HG03460 (cell line): ENCODE measurements around the gene PDZD8.

Experiments
- ATAC-seq: cut with Tn5 transposase; IDR thresholded peaks from one replicate; pipeline ENCODE4 v1.9.1; 2021; ENCODE audit not compliant: unreplicated experiment

PDZD8 gene

GRCh38 chr10:117391436-117392205 lies 16.4 kb upstream of the PDZD8 start:
- no peak for ATAC-seq

GRCh38 chr10:117390420-117390819 lies 15.2 kb upstream of the PDZD8 start:
- ATAC-seq: no peak

DNA sequence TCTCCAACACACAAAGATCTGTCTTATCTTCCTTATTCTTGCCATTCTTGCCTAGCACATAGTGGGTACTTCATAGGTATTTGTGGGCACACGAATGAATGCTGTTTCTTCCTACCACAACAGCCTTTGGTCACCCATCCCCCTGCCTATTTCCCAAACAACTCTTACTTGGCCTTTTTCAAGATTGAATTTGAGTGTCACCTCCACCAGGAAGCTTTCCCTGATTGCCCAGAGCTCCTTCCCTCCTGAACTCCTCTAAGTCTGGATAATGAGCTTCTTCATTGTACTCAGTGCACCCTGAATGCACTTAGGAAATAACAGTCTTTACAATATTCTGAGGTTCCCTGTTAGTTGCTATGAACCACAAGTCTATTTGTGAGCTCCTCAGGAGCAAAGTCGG lies 11.6 kb upstream of the PDZD8 start:
- ATAC-seq: no peak

DNA sequence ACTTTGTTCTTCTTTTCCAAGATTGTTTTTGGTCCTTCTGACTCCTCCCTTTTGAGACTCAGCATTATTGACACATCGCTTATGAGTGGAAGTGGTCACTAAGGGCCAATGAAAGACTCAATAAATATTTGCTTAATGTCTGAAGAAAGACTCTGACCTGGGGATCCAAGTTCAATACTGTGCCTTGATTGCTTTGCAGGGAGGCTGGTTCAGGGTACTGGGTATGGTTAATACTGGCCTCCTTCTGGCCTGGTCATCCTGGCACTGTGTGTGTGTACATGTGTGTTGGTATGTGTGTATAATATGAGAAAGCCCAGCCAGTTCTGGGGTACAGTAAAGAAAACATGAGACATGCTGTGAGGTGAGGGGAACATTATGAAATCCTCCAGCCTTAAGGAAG lies 7.6 kb upstream of the PDZD8 start:
- ATAC-seq: no peak

- peak; percentile 29 for ATAC-seq
These were observed 507 bp downstream of the PDZD8 start for GRCh38 chr10:117374506-117375359.

- peak; percentile 24 for ATAC-seq
These were observed 1.3 kb downstream of the PDZD8 start for GRCh38 chr10:117373823-117374505.

DNA sequence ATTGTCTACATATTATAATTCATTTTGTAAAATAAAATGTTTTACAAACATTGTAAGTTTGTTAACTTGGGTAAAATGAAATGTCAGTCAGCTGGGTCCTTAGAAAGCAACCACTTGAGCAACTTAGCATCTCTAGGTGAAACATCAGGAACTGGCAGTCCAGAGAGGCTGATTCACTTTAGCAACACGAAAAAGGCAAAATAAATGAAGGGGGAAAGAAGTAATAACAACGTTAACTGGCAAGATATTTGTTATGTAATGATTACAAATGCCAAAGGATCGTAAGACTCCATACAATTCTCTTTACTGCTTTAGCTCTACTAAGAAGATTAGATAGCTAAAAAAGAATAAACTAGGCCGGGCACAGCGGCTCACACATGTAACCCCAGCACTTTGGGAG lies 5.0 kb downstream of the PDZD8 start:
- ATAC-seq: no peak

DNA sequence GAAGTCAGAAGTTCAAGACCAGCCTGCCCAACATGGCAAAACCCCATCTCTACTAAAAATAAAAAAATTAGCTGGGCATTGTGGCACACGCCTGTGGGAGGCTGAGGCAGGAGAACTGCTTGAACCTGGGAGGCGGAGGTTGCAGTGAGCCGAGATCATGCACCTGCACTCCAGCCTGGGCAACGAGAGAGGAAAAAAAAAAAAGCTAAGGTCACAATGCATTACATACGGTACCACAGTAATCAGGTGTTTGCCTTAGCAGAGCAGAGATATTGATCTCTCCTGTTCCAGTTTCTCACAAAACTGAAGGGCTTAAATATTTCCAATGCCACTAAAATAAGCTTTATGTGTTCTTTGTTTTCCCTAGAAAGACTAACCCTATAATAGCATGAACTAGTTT lies 7.5 kb downstream of the PDZD8 start:
- no peak for ATAC-seq

DNA sequence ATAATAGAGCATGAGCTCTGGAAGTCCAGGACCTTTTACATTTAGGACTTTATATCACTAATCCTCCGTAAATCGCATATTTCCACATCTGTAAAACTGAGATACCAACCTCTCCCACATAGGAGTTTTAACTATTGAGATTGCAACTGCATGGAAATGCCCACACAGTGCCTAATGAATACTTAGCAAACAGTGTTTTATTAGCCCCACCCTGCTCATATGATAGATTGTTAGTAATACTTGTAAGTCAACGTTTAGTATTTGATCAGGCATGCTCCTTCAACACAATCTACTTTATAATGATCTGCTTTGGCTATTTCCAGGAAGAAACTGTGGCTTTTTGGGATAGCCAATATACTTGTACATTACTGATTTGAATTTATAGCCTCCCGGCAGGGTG lies 8.5 kb downstream of the PDZD8 start:
- no peak for ATAC-seq

DNA sequence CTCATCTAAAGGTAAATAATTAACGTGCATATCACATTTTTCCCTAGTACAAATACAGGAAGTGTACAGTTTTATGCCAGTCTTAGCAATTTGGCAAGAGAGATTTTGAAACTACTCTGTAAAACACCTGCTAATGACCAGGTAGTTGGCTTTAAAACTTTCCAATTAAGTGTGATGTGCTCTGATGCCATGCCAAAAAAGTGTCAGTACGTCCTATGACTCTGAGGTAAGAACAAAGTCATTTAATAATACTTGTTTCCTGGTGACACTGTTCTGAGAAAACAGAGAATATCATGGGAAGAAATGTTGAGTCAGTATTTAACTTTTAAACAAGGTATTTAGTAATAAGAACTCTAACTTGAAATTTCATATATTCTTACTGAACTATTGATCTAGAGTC lies 9.6 kb downstream of the PDZD8 start:
- peak; percentile 31 for ATAC-seq

DNA sequence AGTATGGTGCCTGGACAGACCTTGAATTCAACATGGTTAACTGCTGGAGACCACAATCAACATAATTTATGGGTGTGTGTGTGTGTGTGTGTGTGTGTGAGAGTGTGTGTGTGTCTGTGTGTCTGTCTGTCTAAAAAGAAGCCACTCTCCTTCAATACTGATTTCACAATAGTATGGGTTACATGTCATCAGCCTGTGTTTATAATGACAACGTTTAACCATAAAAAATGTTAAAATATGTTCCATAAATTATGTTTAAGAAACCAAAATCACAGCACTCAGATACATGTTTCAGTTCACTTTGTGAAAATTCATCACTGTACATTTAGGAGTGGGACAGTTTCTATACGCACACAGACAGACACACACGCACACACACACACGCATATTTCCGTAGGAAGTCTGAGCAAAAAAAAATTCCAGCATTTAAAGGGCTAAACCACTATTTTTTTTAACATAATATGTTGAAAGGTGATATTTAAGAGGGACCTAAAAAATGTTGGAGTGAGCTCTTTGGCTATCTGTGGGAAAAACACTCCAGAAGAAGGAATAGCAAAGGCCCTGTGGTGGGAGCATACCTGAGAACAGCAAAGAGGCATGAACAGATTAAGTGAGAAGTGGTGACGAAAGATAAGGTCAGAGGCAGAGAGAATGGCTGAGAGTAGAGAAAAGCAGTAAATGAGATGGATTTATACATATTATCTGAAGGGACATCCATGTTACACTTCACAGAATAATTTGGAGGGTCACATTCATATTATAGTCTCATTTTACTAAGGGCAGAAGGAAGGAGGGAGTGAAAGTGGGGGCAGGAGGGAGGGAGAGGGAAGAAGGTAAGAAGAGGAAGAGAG lies 10.9 kb downstream of the PDZD8 start:
- ATAC-seq: no peak

DNA sequence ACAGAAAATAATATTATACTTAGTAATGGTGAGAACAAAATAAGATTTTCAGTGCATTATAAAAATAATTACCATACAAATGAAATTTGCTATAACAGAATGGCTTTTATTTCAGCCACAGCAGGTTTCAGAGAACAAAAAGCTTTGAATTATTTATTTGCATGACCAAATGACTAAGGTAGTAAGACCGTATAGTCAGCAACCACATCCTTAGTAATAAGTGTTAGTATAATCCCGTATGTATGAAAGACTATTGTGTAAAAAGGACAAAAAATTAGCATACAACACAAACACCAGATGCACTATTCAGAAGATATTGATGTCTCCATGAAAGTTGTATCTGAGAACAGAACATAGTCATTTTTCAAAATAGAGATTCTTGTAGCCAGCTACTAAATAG lies 12.2 kb downstream of the PDZD8 start:
- ATAC-seq: peak; percentile 38

GRCh38 chr10:117362313-117362712 lies 12.9 kb downstream of the PDZD8 start:
- no peak for ATAC-seq

DNA sequence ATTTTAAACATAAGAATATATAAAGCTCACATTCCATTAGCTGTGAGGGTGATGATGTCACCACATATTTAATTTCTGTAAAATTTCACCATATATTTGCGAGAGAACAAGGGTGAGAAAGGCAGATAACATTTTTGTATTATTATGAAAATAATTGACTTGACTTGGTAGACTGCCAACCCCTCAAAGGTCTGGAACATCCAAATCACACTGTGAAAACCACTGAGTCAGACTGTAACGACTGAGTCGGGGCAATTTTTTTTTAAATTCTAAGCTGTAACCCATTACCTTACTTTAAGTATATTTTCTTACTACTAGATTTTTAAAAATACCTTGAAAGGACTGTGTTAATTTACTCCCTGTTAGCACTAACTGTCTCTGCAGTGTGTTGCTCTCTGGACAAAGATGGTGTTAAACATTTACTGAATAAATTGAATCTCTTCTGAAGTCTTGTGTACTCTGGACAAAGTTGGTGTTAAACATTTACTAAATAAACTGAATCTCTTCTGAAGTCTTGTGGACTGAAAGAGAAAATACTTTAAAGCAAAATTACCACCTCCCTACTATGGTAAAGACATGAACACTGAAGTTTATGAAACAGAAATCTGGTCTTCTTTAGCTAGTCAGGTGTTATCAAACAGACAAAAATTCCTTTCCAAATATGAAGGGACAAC lies 14.1 kb downstream of the PDZD8 start:
- ATAC-seq: peak; percentile 52

DNA sequence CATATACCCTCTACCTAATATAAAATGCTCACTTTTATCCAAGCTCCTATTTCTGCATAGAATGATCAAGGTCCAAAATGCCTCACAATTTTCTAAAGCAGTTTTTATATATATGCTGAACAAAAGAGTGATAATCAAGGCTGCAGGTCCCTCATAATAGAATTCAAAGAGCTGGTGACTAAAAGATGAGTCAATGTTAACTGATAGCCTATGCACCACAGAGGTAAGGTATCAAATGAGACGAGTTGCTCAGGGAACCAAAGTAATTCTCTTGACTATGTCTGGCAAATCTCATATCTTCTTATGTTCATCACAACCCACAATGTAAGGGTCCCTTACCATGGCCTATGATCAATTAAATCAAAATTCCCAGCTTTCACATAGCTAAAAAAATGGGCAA lies 15.2 kb downstream of the PDZD8 start:
- ATAC-seq: no peak

DNA sequence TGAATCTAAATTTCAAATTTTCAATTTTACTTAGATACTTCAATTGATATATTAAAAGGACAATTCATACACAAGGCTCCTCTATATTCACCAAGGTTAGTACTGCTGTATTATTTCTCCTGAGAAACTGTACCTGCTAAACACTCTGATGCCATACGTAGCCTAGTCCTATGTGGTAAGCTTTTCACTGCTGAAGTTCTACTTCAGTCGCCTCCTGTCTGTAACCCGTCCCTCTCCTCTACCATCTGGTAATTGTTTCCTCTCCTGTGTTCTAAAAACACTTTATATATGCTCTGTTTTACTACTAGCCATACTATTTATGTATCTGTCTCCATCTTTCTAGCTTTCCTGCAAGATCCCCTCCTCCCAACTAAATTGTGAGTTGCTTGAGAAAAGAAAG lies 20.2 kb downstream of the PDZD8 start:
- ATAC-seq: no peak

- no peak for ATAC-seq
These were observed 21.6 kb downstream of the PDZD8 start for GRCh38 chr10:117353684-117354083.

DNA sequence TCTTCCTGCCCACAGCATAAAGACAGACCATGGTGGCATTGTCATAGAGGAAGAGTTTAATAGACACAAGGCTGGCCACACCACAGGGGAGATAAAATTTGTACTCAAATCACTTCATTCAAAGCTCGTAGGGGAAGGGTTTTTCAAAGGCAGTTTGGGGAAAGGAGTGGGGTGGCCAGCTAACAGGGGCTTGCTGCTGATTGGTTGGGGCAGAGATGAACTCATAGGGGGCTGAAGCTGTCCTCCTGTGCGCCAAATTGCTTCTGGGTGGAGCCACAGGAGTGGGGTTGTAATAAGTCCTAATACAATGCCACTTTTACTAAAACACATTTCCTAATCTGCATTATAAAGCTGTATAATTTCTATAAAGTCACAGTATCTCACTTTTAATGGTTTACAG lies 22.5 kb downstream of the PDZD8 start:
- ATAC-seq: no peak

- ATAC-seq: no peak
These were observed 23.2 kb downstream of the PDZD8 start for GRCh38 chr10:117351996-117352395.

DNA sequence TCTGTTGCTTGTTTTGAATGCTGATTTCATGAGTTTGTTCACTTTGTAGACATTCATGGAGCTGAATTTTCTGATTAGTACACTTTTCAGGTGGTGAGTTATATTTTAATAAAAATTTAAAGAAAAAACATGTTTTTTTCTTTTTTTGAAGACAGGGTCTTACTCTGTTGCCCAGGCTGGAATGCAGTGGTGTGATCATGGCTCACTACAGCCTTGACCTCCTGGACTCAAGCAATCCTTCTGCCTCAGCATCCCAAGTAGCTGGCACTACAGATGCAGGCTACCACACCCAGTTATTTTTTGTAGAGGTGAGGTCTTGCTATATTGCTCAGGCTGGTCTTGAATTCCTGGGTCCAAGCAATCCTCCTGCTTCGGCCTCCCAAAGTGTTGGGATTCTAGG lies 23.7 kb downstream of the PDZD8 start:
- ATAC-seq: no peak
